Activated CD8-positive, alpha-beta memory T cell treated with anti-CD3 and anti-CD28 coated beads for 24 hours (primary cell): ENCODE results near the gene IZUMO1.
"Not testable (repeated sequence)": the region's sequence is repeated elsewhere in the genome, so short reads cannot be mapped to it uniquely, and the experiment has no call there.

Experiments
- DNase-seq: peaks from one replicate; pipeline ENCODE4 v3.0.0-alpha.2; 2020

Gene IZUMO1

DNA sequence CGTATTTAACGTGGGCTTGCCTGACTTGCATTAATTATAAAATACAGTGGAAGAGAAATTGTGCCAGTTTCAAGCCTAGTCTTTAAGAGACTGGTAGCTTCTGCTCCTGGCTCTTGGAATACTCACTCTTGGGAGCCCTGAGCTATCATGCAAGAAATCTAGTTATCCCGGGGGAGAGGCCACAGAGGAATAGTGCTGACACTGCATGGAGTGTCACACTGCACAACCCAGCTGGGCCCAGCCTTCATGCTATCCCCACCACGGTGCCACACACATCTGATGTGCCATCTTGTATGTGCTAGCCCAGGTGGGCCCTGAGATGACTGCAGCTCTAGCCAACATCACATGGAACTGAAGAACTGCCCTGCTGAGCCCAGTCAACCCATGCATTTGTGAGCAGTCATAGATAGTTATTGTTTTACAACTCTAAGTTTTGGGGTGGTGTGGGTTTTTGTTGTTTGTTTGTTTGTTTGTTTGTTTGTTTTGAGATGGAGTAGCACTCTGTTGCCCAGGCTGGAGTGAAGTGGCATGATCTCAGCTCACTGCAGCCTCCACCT is 35.5 kb downstream of the IZUMO1 start:
- DNase-seq, result no peak

DNA sequence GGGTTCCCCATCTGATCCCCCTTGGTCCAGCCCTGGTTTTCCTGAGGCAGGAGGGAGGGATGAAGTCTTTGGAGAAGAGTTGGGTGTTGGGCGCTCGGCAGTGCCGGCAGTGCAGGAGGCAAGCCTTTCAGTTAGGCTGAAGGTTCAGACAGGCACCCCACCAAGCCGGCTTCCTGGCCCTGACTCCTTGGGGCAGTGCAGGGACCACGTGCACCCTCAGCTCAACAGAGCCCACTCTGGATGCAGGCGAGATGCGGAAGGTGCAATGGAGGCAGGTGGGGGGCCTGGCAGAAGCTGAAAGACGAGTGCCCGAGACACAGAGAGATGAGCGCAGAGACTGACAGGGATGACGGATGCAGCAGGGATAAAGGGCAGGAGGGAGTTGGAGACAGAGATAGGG is 38.2 kb downstream of the IZUMO1 start:
- DNase-seq, result no peak

DNA sequence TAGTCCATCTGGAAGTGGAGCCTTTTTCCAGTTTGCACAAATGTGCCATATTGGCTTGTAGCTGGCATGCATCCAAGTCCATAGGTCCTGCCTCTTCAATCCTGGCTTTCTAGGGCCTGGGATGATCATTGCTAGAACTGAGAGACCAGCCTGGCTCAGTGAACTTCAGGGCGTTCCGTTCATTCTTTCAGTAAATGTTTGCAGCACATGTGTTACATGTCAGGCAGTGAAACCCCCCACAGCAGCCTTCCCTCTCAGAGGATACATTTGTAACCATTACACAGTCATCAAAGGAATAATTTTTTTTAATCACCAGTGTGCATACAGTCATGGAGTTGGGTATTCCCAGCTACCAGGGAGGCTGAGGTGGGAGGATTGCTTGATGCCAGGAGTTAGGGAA is 41.3 kb downstream of the IZUMO1 start:
- DNase-seq, result no peak

DNA sequence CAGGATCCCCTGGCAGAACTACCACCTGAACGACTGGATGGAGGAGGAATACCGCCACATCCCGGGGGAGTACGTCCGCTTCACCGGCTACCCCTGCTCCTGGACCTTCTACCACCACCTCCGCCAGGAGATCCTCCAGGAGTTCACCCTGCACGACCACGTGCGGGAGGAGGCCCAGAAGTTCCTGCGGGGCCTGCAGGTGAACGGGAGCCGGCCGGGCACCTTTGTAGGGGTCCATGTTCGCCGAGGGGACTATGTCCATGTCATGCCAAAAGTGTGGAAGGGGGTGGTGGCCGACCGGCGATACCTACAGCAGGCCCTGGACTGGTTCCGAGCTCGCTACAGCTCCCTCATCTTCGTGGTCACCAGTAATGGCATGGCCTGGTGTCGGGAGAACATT is 43.4 kb downstream of the IZUMO1 start:
- no peak for DNase-seq

DNA sequence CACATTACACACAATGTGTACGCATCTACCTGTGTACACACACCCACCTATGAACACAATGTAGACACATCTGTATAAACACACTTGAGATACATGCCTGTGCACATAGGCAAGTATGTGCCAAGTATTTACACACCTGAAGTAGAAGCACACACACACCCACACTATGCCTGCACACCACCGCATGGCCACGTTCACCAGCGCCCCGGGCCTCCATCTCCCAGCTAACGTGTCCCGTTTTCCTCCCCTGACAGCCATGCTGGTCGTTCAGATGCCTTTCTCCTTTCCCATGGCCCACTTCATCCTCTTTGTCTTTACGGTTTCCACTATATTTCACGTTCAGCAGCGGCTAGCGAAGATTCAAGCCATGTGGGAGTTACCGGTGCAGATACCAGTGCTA is 44.0 kb downstream of the IZUMO1 start:
- no peak for DNase-seq

DNA sequence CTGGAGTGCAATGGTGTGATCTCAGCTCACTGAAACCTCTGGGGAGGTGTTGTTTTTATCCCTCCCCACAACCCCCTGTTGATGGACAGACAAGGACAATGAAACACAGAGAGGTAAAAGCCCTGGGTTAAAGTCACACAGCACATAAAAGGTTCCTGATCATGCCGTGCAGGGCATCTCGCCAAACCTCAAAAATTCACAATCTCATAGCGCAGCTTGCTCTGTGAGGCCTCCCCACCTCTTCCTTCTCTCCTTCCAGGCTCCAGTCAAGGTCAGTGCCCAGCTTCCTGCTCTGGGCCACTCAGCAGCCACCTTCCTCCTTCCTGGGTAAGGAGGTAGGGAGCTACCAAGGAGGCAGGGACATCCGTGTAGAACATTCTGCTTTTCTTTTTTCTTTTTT is 48.7 kb downstream of the IZUMO1 start:
- no peak for DNase-seq

DNA sequence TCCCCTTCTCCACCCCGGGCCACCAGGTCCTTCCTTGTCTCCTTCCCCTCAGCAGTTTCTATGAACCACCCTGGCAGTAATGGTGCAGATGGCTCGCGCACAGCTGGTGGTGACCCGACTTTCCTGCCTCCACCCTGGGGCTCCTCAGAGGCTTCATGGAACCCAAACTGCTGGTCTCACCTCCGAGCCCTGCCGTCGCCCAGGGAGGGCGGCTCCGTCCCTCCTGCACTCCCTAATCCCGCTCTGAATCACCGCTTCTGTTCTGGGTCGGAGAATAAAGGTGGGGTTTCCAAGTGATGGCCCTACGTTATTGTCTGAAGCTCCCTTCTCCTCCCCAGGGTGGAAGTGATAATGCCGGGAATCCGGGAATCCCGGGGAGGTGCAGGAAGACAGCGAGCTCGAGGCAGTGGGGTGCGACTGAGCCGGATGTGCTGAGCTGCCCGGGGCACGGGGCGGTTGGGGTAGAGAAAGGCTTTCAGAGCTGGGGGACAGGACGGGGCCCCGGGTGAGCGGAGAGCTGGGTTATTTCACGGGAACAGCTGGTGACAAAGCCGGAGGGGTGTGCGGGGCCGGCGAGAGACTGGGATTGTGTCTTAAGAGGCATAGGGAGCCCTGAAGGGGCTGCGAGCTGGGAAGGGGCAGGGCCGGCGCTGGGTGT is 50.2 kb downstream of the IZUMO1 start:
- peak; percentile 63 for DNase-seq

DNA sequence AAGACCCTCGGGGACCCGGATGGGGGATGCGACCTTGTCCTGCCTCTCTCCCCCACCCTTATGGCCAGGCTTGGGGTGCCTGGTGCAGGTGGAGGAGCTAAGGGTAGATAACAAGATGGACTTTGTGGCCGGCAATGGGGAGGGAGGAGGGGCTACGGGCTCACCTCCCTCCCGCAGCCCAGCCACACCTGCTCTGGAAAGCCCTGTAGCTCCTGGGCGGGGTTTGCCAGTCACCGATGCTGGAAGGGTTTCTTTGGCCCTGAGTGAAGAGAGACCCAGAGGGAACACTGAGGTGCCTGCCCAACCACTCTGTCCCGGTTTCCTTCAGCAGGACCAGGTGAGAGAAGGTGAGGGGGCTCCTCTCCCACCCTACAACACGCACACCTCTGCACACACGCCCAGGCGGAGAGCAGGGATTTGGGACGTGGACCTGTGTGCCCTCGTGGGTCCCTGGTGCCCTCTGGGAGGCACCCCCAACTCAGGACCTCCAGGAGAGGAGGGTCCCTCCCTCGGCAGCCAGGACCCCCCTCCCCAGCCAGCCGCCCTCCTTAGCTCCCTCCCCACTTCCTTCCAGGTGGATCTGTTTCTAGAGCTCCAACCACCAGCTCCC is 50.9 kb downstream of the IZUMO1 start, which contains the start of gene FUT2:
FUT2 (plus strand) TSS at position 229 of the 610 bp plus-strand sequence. CDS start 6,986 bp downstream, outside the sequence.
- no peak for DNase-seq

DNA sequence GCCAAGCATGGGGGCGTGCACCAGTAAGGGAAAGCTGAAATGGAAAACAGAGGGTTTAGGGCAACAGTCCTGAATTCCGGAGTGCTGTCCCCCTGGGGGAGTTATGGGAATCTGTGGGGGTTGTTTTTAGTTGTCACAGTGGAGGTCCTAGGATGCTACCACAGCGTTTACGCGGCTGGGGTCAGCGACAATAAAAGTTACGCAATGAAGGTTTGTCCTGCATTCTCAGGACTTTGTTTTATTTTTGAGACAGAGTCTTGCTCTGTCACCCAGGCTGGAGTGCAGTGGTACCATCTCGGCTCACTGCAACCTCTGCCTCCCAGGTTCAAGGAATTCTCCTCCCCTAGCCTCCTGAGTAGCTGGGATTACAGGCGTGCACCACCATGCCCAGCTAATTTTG is 53.1 kb downstream of the IZUMO1 start:
- not testable (repeated sequence) for DNase-seq
